A673 (cell line): Measurements from ENCODE around the gene TIGD6.

Experiments
- EZH2 ChIP-seq: fragments of 200-600 bp; sonication (generic); IDR thresholded peaks from 2 replicates; pipeline ENCODE4 v1.6.1; 2017; ENCODE audit warnings: borderline replicate concordance, low read depth, mild to moderate bottlenecking, mixed read lengths, antibody characterized with exemption, low read length; ENCODE audit not compliant: poor library complexity, severe bottlenecking
- TF ChIP-seq, protein P1 (sequence below): fragments of 300-800, 200-600 bp; sonication (generic); conservative IDR thresholded peaks from 2 replicates; pipeline ENCODE4 v1.5.1; 2017; ENCODE audit warnings: low read depth, mild to moderate bottlenecking, antibody characterized with exemption, low read length, moderate library complexity, mixed read lengths

DNA sequence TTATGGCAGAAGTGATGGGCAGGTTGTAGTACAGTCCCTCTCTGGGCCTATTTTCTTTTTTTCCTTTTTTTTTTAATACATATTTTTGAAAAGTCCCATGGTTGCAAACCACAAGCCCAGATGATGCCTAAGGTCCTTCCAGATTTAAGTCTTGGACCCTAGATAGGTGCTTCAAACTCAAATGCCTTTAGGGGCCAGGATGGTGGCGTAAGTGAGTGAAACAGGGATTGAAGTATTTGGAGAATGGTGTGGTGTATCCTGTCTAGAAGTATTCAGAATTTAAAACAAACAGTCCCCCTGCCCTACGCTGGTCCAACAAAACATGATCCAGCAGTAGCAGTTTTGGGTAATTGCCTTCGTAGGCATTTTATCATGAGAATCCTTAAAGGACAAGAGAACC lies 2.2 kb downstream of the TIGD6 start:
- TF ChIP-seq, protein P1, sequence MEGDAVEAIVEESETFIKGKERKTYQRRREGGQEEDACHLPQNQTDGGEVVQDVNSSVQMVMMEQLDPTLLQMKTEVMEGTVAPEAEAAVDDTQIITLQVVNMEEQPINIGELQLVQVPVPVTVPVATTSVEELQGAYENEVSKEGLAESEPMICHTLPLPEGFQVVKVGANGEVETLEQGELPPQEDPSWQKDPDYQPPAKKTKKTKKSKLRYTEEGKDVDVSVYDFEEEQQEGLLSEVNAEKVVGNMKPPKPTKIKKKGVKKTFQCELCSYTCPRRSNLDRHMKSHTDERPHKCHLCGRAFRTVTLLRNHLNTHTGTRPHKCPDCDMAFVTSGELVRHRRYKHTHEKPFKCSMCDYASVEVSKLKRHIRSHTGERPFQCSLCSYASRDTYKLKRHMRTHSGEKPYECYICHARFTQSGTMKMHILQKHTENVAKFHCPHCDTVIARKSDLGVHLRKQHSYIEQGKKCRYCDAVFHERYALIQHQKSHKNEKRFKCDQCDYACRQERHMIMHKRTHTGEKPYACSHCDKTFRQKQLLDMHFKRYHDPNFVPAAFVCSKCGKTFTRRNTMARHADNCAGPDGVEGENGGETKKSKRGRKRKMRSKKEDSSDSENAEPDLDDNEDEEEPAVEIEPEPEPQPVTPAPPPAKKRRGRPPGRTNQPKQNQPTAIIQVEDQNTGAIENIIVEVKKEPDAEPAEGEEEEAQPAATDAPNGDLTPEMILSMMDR, result no peak
- no peak for TF ChIP-seq EZH2
